Activated CD4-positive, CD25-positive, alpha-beta regulatory T cell treated with anti-CD3 and anti-CD28 coated beads, Interleukin-2, amount 50 U/mL, for 16 hours (primary cell): Measurements from ENCODE around the gene CEP72.
"Not testable (repeated sequence)": the region's sequence is repeated elsewhere in the genome, so short reads cannot be mapped to it uniquely, and the experiment has no call there.

Experiments
- DNase-seq: peaks from one replicate; pipeline ENCODE4 v3.0.0-alpha.2; 2020; ENCODE audit warnings: low read depth, low spot score

CEP72 gene

GRCh38 chr5:611731-612486, at the start of gene CEP72:
TSS of gene CEP72 (plus strand) at chr5:612340. CDS start at chr5:612362, 22 bp downstream.
- peak; percentile 87 for DNase-seq

- DNase-seq = no peak
Observed at GRCh38 chr5:565782-566440, 46.2 kb upstream of the CEP72 start.

GRCh38 chr5:566636-567309, 45.4 kb upstream of the CEP72 start:
- DNase-seq = no peak

GRCh38 chr5:567664-568060, 44.5 kb upstream of the CEP72 start:
- no peak for DNase-seq

- no peak for DNase-seq
Observed at GRCh38 chr5:568061-568781, 43.9 kb upstream of the CEP72 start.

- DNase-seq = no peak
Observed at GRCh38 chr5:568809-569208, 43.3 kb upstream of the CEP72 start.

- DNase-seq = no peak
Observed at GRCh38 chr5:569358-569867, 42.7 kb upstream of the CEP72 start.

- DNase-seq = no peak
Observed at GRCh38 chr5:569868-570361, 42.2 kb upstream of the CEP72 start.

GRCh38 chr5:570446-570845, 41.7 kb upstream of the CEP72 start:
- DNase-seq = no peak

- DNase-seq = no peak
Observed at GRCh38 chr5:570886-571285, 41.3 kb upstream of the CEP72 start.

GRCh38 chr5:571791-572190, 40.3 kb upstream of the CEP72 start:
- DNase-seq = no peak

GRCh38 chr5:572398-573019, 39.6 kb upstream of the CEP72 start:
- DNase-seq = no peak

GRCh38 chr5:573206-573605, 38.9 kb upstream of the CEP72 start:
- DNase-seq = no peak

- no peak for DNase-seq
Observed at GRCh38 chr5:573976-574375, 38.2 kb upstream of the CEP72 start.

GRCh38 chr5:574906-575305, 37.2 kb upstream of the CEP72 start:
- DNase-seq = no peak

- DNase-seq = no peak
Observed at GRCh38 chr5:575636-576035, 36.5 kb upstream of the CEP72 start.

- not testable (repeated sequence) for DNase-seq
Observed at GRCh38 chr5:577214-577613, 34.9 kb upstream of the CEP72 start.

GRCh38 chr5:577800-578199, 34.3 kb upstream of the CEP72 start:
- DNase-seq = no peak

GRCh38 chr5:579211-579610, 32.9 kb upstream of the CEP72 start:
- no peak for DNase-seq

GRCh38 chr5:579746-580366, 32.3 kb upstream of the CEP72 start:
- no peak for DNase-seq

GRCh38 chr5:580436-580835, 31.7 kb upstream of the CEP72 start:
- no peak for DNase-seq
